ENCODE results near the gene RNF144B.

- TF ChIP-seq CTCF (IDR thresholded peaks at IDR 0.05) (no peak), EZH2 (IDR thresholded peaks at IDR 0.05; ENCODE audit: borderline replicate concordance, insufficient read depth, low read depth, low read length, poor library complexity, severe bottlenecking) (no peak)
Measured at GRCh38 chr6:18347021-18347577, 40.1 kb upstream of the RNF144B start.
